HepG2 (cell line): Measurements from ENCODE around the gene FEM1C. TPM values are rescaled to one million over a fixed set of nuclear protein-coding genes. Genes with fewer than 3 reads are reported as not detected.

Source experiments
- ARNT ChIP-seq: fragments of 450-650 bp; IDR thresholded peaks from 2 replicates; pipeline ENCODE4 v1.6.1; 2017
- EHMT2 ChIP-seq: fragments of 200-600 bp; sonication (generic); IDR thresholded peaks from 2 replicates; pipeline ENCODE4 v1.7.0; 2017; ENCODE audit warnings: antibody characterized with exemption, low read depth, low read length, borderline replicate concordance
- FOXM1 ChIP-seq: sonication (generic); formaldehyde crosslinking; IDR thresholded peaks from 2 replicates; pipeline ENCODE4 v1.5.0; 2020; ENCODE audit warnings: missing genetic modification reagents
- GATA4 ChIP-seq: sonication (generic); IDR thresholded peaks from 2 replicates; pipeline ENCODE4 v1.6.1; 2016; ENCODE audit warnings: antibody characterized with exemption, low read depth, borderline replicate concordance
- KLF11 ChIP-seq: IDR thresholded peaks from 2 replicates; pipeline ENCODE4 v1.6.1; 2016; ENCODE audit warnings: missing compliant biosample characterization
- KMT2A ChIP-seq: sonication (generic); formaldehyde crosslinking; IDR thresholded peaks from 2 replicates; pipeline ENCODE4 v1.4.0; 2020; ENCODE audit warnings: missing genetic modification reagents
- MIXL1 ChIP-seq: IDR thresholded peaks from 2 replicates; pipeline ENCODE4 v1.6.1; 2016
- NFE2L1 ChIP-seq: sonication (generic); formaldehyde crosslinking; IDR thresholded peaks from 2 replicates; pipeline ENCODE4 v1.4.0; 2020; ENCODE audit warnings: missing genetic modification reagents, mild to moderate bottlenecking, borderline replicate concordance
- XBP1 ChIP-seq: sonication (generic); formaldehyde crosslinking; IDR thresholded peaks from 2 replicates; pipeline ENCODE4 v1.5.0; 2020; ENCODE audit warnings: missing genetic modification reagents
- ZNF205 ChIP-seq: IDR thresholded peaks from 2 replicates; pipeline ENCODE4 v1.6.1; 2018; ENCODE audit warnings: missing biosample characterization, missing genetic modification reagents
- ZNF264 ChIP-seq: sonication (generic); formaldehyde crosslinking; IDR thresholded peaks from 2 replicates; pipeline ENCODE4 v1.4.0; 2020; ENCODE audit warnings: missing genetic modification reagents
- ZNF282 ChIP-seq: fragments of 450-650 bp; IDR thresholded peaks from 2 replicates; pipeline ENCODE4 v1.6.1; 2018; ENCODE audit not compliant: partially characterized antibody
- ZNF296 ChIP-seq: sonication (generic); formaldehyde crosslinking; conservative IDR thresholded peaks from 2 replicates; pipeline ENCODE4 v1.5.0; 2020; ENCODE audit warnings: mild to moderate bottlenecking, missing genetic modification reagents
- ZNF335 ChIP-seq: sonication (generic); formaldehyde crosslinking; IDR thresholded peaks from 2 replicates; pipeline ENCODE4 v1.4.0; 2020; ENCODE audit warnings: missing genetic modification reagents
- ZNF382 ChIP-seq: sonication (generic); formaldehyde crosslinking; IDR thresholded peaks from 2 replicates; pipeline ENCODE4 v1.5.0; 2020; ENCODE audit warnings: missing genetic modification reagents, mild to moderate bottlenecking, borderline replicate concordance
- ZNF543 ChIP-seq: sonication (generic); formaldehyde crosslinking; IDR thresholded peaks from 2 replicates; pipeline ENCODE4 v1.4.0; 2020; ENCODE audit warnings: mild to moderate bottlenecking, missing genetic modification reagents
- ZNF546 ChIP-seq: sonication (generic); formaldehyde crosslinking; conservative IDR thresholded peaks from 2 replicates; pipeline ENCODE4 v1.8.1; 2023; ENCODE audit warnings: mild to moderate bottlenecking, missing genetic modification reagents
- ZNF564 ChIP-seq: sonication (generic); formaldehyde crosslinking; IDR thresholded peaks from 2 replicates; pipeline ENCODE4 v1.8.1; 2023; ENCODE audit warnings: mild to moderate bottlenecking, missing genetic modification reagents
- ZNF589 ChIP-seq: sonication (generic); formaldehyde crosslinking; conservative IDR thresholded peaks from 2 replicates; pipeline ENCODE4 v1.8.0; 2022; ENCODE audit warnings: mild to moderate bottlenecking, moderate library complexity, missing genetic modification reagents
- ZNF644 ChIP-seq: IDR thresholded peaks from 2 replicates; pipeline ENCODE4 v1.6.1; 2016; ENCODE audit warnings: low read depth
- polyA plus RNA-seq, 8 experiments: library from polyadenylated mRNA; depleted of rRNA in 3 of 8; stranded (reverse) in 7 of 8; unstranded in 1 of 8; fragments of >200 nt; fragmentation: Illumina TruSeq in 4 of 8; extraction: Trizol in 4 of 8; gene quantifications; 2 replicates each; pipeline versions ENCODE4 v1.2.1 to v1.2.3, GENCODE V29; 2011 to 2016; ENCODE audit warnings: low read depth in 4 of 8, missing spikeins in 1 of 8, mixed read lengths in 1 of 8; ENCODE audit not compliant: insufficient read depth in 1 of 8
- total RNA-seq, 5 experiments: library from RNA; depleted of rRNA; stranded (reverse); fragments of >200 nt; fragmentation: Illumina TruSeq; extraction: Trizol; gene quantifications; 2 replicates each; pipeline ENCODE4 v1.2.3, GENCODE V29; 2016; ENCODE audit warnings: low read depth in 1 of 5
- TF ChIP-seq, protein P1 (sequence below): sonication (generic); formaldehyde crosslinking; IDR thresholded peaks from 2 replicates; pipeline ENCODE4 v1.5.1; 2020; ENCODE audit warnings: missing genetic modification reagents, mild to moderate bottlenecking, borderline replicate concordance
- TF ChIP-seq, protein P2 (sequence below): IDR thresholded peaks from 2 replicates; pipeline ENCODE4 v1.6.1; 2016
- TF ChIP-seq, protein P3 (sequence below): sonication (generic); formaldehyde crosslinking; IDR thresholded peaks from 2 replicates; pipeline ENCODE4 v1.8.1; 2023; ENCODE audit warnings: mild to moderate bottlenecking, missing genetic modification reagents
- TF ChIP-seq, protein P4 (sequence below): sonication (generic); formaldehyde crosslinking; IDR thresholded peaks from 2 replicates; pipeline ENCODE4 v1.8.0; 2022; ENCODE audit warnings: missing genetic modification reagents, low read depth, mild to moderate bottlenecking, borderline replicate concordance
- TF ChIP-seq, protein P5 (sequence below): sonication (generic); formaldehyde crosslinking; IDR thresholded peaks from 2 replicates; pipeline ENCODE4 v1.9.0; 2021; ENCODE audit warnings: missing genetic modification reagents, mild to moderate bottlenecking, borderline replicate concordance
- TF ChIP-seq, protein P6 (sequence below): sonication (generic); formaldehyde crosslinking; IDR thresholded peaks from 2 replicates; pipeline ENCODE4 v1.4.0; 2020; ENCODE audit warnings: missing genetic modification reagents, borderline replicate concordance

The FEM1C gene
- total and polyA plus RNA-seq, 2 of the 13 experiments (the other 11 are each of a cell fraction or from before 2014, with no cell fraction given) = 5.5 to 8.3 TPM

DNA sequence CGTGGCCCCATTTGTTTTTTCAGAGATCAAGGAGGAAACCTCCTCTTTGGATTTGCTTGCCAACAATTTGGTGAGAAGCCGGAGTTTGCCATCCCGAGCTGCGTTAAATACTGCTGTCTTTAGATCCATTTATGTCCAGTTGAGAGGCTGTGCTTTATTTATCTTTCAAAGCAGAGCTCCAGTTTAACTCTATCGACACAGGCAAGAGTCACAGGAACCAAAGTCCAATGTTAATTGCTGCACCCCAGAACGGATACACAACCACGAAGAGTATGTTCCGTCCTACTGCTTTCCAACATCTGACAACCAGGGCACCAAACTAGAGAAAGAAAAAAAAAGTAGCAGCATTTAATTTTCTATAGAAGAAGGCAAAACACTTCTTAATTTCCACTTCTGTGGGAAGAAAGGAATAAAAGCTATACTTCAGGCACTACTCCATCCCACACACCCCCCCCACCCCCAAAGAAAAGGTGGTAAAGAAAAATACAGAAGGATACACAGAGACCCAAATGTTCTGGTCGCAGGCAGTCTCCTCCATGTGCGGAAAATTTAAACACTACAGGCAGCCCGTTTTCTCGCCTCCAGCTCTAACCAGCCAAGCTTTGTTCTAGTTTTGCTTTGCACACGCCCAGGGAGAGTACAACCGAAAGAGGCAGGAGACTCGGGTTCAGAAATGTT is 1.1 kb downstream of the FEM1C start (continued):
- TF ChIP-seq, protein P1, sequence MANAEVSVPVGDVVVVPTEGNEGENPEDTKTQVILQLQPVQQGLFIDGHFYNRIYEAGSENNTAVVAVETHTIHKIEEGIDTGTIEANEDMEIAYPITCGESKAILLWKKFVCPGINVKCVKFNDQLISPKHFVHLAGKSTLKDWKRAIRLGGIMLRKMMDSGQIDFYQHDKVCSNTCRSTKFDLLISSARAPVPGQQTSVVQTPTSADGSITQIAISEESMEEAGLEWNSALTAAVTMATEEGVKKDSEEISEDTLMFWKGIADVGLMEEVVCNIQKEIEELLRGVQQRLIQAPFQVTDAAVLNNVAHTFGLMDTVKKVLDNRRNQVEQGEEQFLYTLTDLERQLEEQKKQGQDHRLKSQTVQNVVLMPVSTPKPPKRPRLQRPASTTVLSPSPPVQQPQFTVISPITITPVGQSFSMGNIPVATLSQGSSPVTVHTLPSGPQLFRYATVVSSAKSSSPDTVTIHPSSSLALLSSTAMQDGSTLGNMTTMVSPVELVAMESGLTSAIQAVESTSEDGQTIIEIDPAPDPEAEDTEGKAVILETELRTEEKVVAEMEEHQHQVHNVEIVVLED = no peak
- TF ChIP-seq ZNF264 (CRISPR knock-in tag) (0 out of 2 replicates have a peak, but pooled peaks have one; percentile 10), GATA4 (no peak), FOXM1 (CRISPR knock-in tag) (no peak), KLF11 (CRISPR knock-in tag) (no peak), ZNF564 (no peak), ZNF543 (CRISPR knock-in tag) (no peak), ZNF589 (CRISPR knock-in tag) (no peak), ARNT (no peak), ZNF382 (CRISPR knock-in tag) (no peak), ZNF205 (CRISPR knock-in tag) (0 out of 2 replicates have a peak, but pooled peaks have one; percentile 19), NFE2L1 (CRISPR knock-in tag) (no peak), ZNF546 (no peak), ZNF296 (CRISPR knock-in tag) (no peak), MIXL1 (peak; percentile 91), ZNF282 (no peak), KMT2A (CRISPR knock-in tag) (0 out of 2 replicates have a peak, but pooled peaks have one; percentile 22), EHMT2 (no peak), ZNF644 (CRISPR knock-in tag) (peak; percentile 51; the same call in 1 of the 2 replicates), ZNF335 (CRISPR knock-in tag) (no peak), XBP1 (CRISPR knock-in tag) (no peak)
- TF ChIP-seq, protein P2, sequence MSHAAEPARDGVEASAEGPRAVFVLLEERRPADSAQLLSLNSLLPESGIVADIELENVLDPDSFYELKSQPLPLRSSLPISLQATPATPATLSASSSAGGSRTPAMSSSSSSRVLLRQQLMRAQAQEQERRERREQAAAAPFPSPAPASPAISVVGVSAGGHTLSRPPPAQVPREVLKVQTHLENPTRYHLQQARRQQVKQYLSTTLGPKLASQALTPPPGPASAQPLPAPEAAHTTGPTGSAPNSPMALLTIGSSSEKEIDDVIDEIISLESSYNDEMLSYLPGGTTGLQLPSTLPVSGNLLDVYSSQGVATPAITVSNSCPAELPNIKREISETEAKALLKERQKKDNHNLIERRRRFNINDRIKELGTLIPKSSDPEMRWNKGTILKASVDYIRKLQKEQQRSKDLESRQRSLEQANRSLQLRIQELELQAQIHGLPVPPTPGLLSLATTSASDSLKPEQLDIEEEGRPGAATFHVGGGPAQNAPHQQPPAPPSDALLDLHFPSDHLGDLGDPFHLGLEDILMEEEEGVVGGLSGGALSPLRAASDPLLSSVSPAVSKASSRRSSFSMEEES (CRISPR knock-in tag) = 0 out of 2 replicates have a peak, but pooled peaks have one; percentile 22
- TF ChIP-seq, protein P3, sequence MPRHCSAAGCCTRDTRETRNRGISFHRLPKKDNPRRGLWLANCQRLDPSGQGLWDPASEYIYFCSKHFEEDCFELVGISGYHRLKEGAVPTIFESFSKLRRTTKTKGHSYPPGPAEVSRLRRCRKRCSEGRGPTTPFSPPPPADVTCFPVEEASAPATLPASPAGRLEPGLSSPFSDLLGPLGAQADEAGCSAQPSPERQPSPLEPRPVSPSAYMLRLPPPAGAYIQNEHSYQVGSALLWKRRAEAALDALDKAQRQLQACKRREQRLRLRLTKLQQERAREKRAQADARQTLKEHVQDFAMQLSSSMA (CRISPR knock-in tag) = no peak
- TF ChIP-seq, protein P4, sequence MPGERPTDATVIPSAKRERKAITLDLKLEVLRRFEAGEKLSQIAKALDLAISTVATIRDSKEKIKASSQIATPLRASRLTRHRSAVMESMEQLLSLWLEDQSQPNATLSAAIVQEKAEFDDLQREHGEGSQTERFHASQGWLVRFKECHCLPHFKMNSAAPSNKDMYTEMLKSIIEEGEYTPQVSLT (CRISPR knock-in tag) = no peak
- TF ChIP-seq, protein P5, sequence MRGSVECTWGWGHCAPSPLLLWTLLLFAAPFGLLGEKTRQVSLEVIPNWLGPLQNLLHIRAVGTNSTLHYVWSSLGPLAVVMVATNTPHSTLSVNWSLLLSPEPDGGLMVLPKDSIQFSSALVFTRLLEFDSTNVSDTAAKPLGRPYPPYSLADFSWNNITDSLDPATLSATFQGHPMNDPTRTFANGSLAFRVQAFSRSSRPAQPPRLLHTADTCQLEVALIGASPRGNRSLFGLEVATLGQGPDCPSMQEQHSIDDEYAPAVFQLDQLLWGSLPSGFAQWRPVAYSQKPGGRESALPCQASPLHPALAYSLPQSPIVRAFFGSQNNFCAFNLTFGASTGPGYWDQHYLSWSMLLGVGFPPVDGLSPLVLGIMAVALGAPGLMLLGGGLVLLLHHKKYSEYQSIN (CRISPR knock-in tag) = no peak
- TF ChIP-seq, protein P6, sequence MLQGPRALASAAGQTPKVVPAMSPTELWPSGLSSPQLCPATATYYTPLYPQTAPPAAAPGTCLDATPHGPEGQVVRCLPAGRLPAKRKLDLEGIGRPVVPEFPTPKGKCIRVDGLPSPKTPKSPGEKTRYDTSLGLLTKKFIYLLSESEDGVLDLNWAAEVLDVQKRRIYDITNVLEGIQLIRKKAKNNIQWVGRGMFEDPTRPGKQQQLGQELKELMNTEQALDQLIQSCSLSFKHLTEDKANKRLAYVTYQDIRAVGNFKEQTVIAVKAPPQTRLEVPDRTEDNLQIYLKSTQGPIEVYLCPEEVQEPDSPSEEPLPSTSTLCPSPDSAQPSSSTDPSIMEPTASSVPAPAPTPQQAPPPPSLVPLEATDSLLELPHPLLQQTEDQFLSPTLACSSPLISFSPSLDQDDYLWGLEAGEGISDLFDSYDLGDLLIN (CRISPR knock-in tag) = no peak
